HepG2 (cell line): ENCODE data around the gene IL32. TPM values are rescaled to one million over a fixed set of nuclear protein-coding genes. Genes with fewer than 3 reads are reported as not detected.

Experiments
- AGO2 ChIP-seq: fragments of 200-400 bp; formaldehyde crosslinking; optimal IDR thresholded peaks from 2 replicates; pipeline ENCODE3; 2017; ENCODE audit warnings: mild to moderate bottlenecking, low read depth, low read length, moderate library complexity
- BHLHE40 ChIP-seq: IDR thresholded peaks from 2 replicates; pipeline ENCODE4 v1.6.1; 2011; ENCODE audit warnings: low read length, improper control_type of control experiment
- CENPBD1 ChIP-seq: sonication (generic); formaldehyde crosslinking; IDR thresholded peaks from 2 replicates; pipeline ENCODE4 v1.8.0; 2022; ENCODE audit warnings: missing genetic modification reagents, low read depth, mild to moderate bottlenecking, borderline replicate concordance
- ELK4 ChIP-seq: sonication (generic); formaldehyde crosslinking; IDR thresholded peaks from 2 replicates; pipeline ENCODE4 v1.9.0; 2021; ENCODE audit warnings: missing genetic modification reagents, borderline replicate concordance
- EZH2 ChIP-seq: conservative IDR thresholded peaks from 2 replicates; pipeline ENCODE4 v1.6.1; 2012; ENCODE audit warnings: mild to moderate bottlenecking, low read depth, low read length, moderate library complexity
- HNRNPLL ChIP-seq: fragments of 200-400 bp; formaldehyde crosslinking; IDR thresholded peaks from 2 replicates; pipeline ENCODE4 v1.6.1; 2017; ENCODE audit warnings: mild to moderate bottlenecking, low read depth, low read length; ENCODE audit not compliant: poor library complexity, severe bottlenecking
- MIER2 ChIP-seq: IDR thresholded peaks from 2 replicates; pipeline ENCODE4 v1.6.1; 2016; ENCODE audit warnings: missing biosample characterization, missing genetic modification reagents
- MXI1 ChIP-seq: IDR thresholded peaks from 3 replicates; pipeline ENCODE4 v1.6.1; 2012; ENCODE audit warnings: low read depth, low read length, inconsistent platforms, borderline replicate concordance
- NFYB ChIP-seq: sonication (generic); formaldehyde crosslinking; IDR thresholded peaks from 2 replicates; pipeline ENCODE4 v1.4.0; 2020; ENCODE audit warnings: missing genetic modification reagents
- ZNF317 ChIP-seq: sonication (generic); formaldehyde crosslinking; IDR thresholded peaks from 2 replicates; pipeline ENCODE4 v1.5.0; 2020; ENCODE audit warnings: mild to moderate bottlenecking, missing genetic modification reagents
- ZNF343 ChIP-seq: sonication (generic); formaldehyde crosslinking; IDR thresholded peaks from 2 replicates; pipeline ENCODE4 v1.4.0; 2020; ENCODE audit warnings: mild to moderate bottlenecking, missing genetic modification reagents
- ZNF678 ChIP-seq: sonication (generic); formaldehyde crosslinking; IDR thresholded peaks from 2 replicates; pipeline ENCODE4 v1.4.0; 2020; ENCODE audit warnings: mild to moderate bottlenecking, missing genetic modification reagents
- ZNF749 ChIP-seq: sonication (generic); formaldehyde crosslinking; IDR thresholded peaks from 2 replicates; pipeline ENCODE4 v1.8.0; 2022; ENCODE audit warnings: mild to moderate bottlenecking, missing genetic modification reagents, moderate library complexity, borderline replicate concordance
- ZNF777 ChIP-seq: sonication (generic); formaldehyde crosslinking; IDR thresholded peaks from 2 replicates; pipeline ENCODE4 v1.4.0; 2020; ENCODE audit warnings: missing genetic modification reagents
- ZNF792 ChIP-seq: IDR thresholded peaks from 2 replicates; pipeline ENCODE4 v1.6.1; 2016
- ZSCAN21 ChIP-seq: sonication (generic); formaldehyde crosslinking; IDR thresholded peaks from 2 replicates; pipeline ENCODE4 v1.8.0; 2022; ENCODE audit warnings: mild to moderate bottlenecking, missing genetic modification reagents, moderate library complexity, borderline replicate concordance
- polyA plus RNA-seq, 8 experiments: library from polyadenylated mRNA; depleted of rRNA in 3 of 8; stranded (reverse) in 7 of 8; unstranded in 1 of 8; fragments of >200 nt; fragmentation: Illumina TruSeq in 4 of 8; extraction: Trizol in 4 of 8; gene quantifications; 2 replicates each; pipeline versions ENCODE4 v1.2.1 to v1.2.3, GENCODE V29; 2011 to 2016; ENCODE audit warnings: low read depth in 4 of 8, missing spikeins in 1 of 8, mixed read lengths in 1 of 8; ENCODE audit not compliant: insufficient read depth in 1 of 8
- total RNA-seq, 5 experiments: library from RNA; depleted of rRNA; stranded (reverse); fragments of >200 nt; fragmentation: Illumina TruSeq; extraction: Trizol; gene quantifications; 2 replicates each; pipeline ENCODE4 v1.2.3, GENCODE V29; 2016; ENCODE audit warnings: low read depth in 1 of 5
- TF ChIP-seq, protein P1 (sequence below): sonication (generic); formaldehyde crosslinking; IDR thresholded peaks from 2 replicates; pipeline ENCODE4 v1.4.0; 2020; ENCODE audit warnings: missing genetic modification reagents
- TF ChIP-seq, protein P2 (sequence below): sonication (generic); formaldehyde crosslinking; IDR thresholded peaks from 2 replicates; pipeline ENCODE4 v1.4.0; 2020; ENCODE audit warnings: mild to moderate bottlenecking, missing genetic modification reagents

IL32 gene
- total and polyA plus RNA-seq, 2 of the 13 experiments (the other 11 are each of a cell fraction or from before 2014, with no cell fraction given), result 115 to 165 TPM

GRCh38 chr16:3029491-3030221 lies 35.8 kb upstream of the IL32 start (continued):
- TF ChIP-seq MIER2 (no peak), ELK4 (no peak), ZNF678 (CRISPR knock-in tag) (no peak), HNRNPLL (peak; percentile 66), ZNF317 (CRISPR knock-in tag) (no peak), CENPBD1 (CRISPR knock-in tag) (no peak), AGO2 (peak; percentile 68), EZH2 (peak; percentile 95), MXI1 (no peak), BHLHE40 (0 out of 2 replicates have a peak, but pooled peaks have one; percentile 4), ZNF792 (CRISPR knock-in tag) (no peak), ZNF749 (CRISPR knock-in tag) (no peak), NFYB (no peak), ZNF777 (CRISPR knock-in tag) (peak; percentile 86), ZSCAN21 (CRISPR knock-in tag) (0 out of 2 replicates have a peak, but pooled peaks have one; percentile 52), ZNF343 (CRISPR knock-in tag) (no peak)
- TF ChIP-seq, protein P1, sequence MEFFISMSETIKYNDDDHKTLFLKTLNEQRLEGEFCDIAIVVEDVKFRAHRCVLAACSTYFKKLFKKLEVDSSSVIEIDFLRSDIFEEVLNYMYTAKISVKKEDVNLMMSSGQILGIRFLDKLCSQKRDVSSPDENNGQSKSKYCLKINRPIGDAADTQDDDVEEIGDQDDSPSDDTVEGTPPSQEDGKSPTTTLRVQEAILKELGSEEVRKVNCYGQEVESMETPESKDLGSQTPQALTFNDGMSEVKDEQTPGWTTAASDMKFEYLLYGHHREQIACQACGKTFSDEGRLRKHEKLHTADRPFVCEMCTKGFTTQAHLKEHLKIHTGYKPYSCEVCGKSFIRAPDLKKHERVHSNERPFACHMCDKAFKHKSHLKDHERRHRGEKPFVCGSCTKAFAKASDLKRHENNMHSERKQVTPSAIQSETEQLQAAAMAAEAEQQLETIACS (CRISPR knock-in tag), result peak; percentile 56; the same call in 1 of the 2 replicates
- TF ChIP-seq, protein P2, sequence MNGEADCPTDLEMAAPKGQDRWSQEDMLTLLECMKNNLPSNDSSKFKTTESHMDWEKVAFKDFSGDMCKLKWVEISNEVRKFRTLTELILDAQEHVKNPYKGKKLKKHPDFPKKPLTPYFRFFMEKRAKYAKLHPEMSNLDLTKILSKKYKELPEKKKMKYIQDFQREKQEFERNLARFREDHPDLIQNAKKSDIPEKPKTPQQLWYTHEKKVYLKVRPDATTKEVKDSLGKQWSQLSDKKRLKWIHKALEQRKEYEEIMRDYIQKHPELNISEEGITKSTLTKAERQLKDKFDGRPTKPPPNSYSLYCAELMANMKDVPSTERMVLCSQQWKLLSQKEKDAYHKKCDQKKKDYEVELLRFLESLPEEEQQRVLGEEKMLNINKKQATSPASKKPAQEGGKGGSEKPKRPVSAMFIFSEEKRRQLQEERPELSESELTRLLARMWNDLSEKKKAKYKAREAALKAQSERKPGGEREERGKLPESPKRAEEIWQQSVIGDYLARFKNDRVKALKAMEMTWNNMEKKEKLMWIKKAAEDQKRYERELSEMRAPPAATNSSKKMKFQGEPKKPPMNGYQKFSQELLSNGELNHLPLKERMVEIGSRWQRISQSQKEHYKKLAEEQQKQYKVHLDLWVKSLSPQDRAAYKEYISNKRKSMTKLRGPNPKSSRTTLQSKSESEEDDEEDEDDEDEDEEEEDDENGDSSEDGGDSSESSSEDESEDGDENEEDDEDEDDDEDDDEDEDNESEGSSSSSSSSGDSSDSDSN, result no peak
